HEK293 (cell line): ENCODE measurements around the gene MST1R.
A peak's percentile ranks its signal among the peaks of the same experiment; 100 is the strongest.

Source experiments
- GLIS2 ChIP-seq: fragments of 450-650 bp; formaldehyde crosslinking; IDR thresholded peaks from 2 replicates; pipeline ENCODE4 v1.5.1; 2016; ENCODE audit warnings: missing biosample characterization, missing genetic modification characterization
- HIC1 ChIP-seq: fragments of 450-650 bp; formaldehyde crosslinking; IDR thresholded peaks from 2 replicates; pipeline ENCODE4 v1.5.1; 2016; ENCODE audit warnings: missing biosample characterization, missing genetic modification characterization
- KLF7 ChIP-seq: fragments of 450-650 bp; formaldehyde crosslinking; IDR thresholded peaks from 2 replicates; pipeline ENCODE4 v1.5.1; 2016; ENCODE audit warnings: missing biosample characterization, missing genetic modification characterization, borderline replicate concordance
- PATZ1 ChIP-seq: fragments of 450-650 bp; formaldehyde crosslinking; IDR thresholded peaks from 2 replicates; pipeline ENCODE4 v1.5.1; 2016; ENCODE audit warnings: missing biosample characterization, missing genetic modification characterization
- PRDM2 ChIP-seq: fragments of 450-650 bp; formaldehyde crosslinking; IDR thresholded peaks from 2 replicates; pipeline ENCODE4 v1.5.1; 2016; ENCODE audit warnings: missing biosample characterization, missing genetic modification characterization, borderline replicate concordance
- YY2 ChIP-seq: fragments of 450-650 bp; formaldehyde crosslinking; IDR thresholded peaks from 2 replicates; pipeline ENCODE4 v1.5.1; 2016; ENCODE audit warnings: missing biosample characterization, missing genetic modification characterization
- ZBTB1 ChIP-seq: fragments of 450-650 bp; formaldehyde crosslinking; IDR thresholded peaks from 2 replicates; pipeline ENCODE4 v1.5.1; 2016; ENCODE audit warnings: missing biosample characterization, missing genetic modification characterization
- ZBTB20 ChIP-seq: fragments of 450-650 bp; formaldehyde crosslinking; IDR thresholded peaks from 2 replicates; pipeline ENCODE4 v1.5.1; 2016; ENCODE audit warnings: missing biosample characterization, missing genetic modification characterization
- ZBTB26 ChIP-seq: fragments of 450-650 bp; formaldehyde crosslinking; optimal IDR thresholded peaks from 2 replicates; pipeline ENCODE3; 2016; ENCODE audit warnings: missing biosample characterization, mild to moderate bottlenecking, missing genetic modification characterization
- ZNF133 ChIP-seq: fragments of 450-650 bp; formaldehyde crosslinking; IDR thresholded peaks from 2 replicates; pipeline ENCODE4 v1.5.1; 2016; ENCODE audit warnings: missing biosample characterization, missing genetic modification characterization
- ZNF214 ChIP-seq: fragments of 450-650 bp; formaldehyde crosslinking; IDR thresholded peaks from 2 replicates; pipeline ENCODE4 v1.5.1; 2017; ENCODE audit warnings: missing biosample characterization, mild to moderate bottlenecking, missing genetic modification characterization, borderline replicate concordance
- ZNF48 ChIP-seq: fragments of 450-650 bp; formaldehyde crosslinking; IDR thresholded peaks from 2 replicates; pipeline ENCODE4 v1.5.1; 2016; ENCODE audit warnings: missing biosample characterization, missing genetic modification characterization
- ZNF501 ChIP-seq: fragments of 450-650 bp; formaldehyde crosslinking; IDR thresholded peaks from 2 replicates; pipeline ENCODE4 v1.5.1; 2016; ENCODE audit warnings: missing biosample characterization, missing genetic modification characterization
- ZNF514 ChIP-seq: fragments of 450-650 bp; formaldehyde crosslinking; IDR thresholded peaks from 2 replicates; pipeline ENCODE4 v1.5.1; 2016; ENCODE audit warnings: missing biosample characterization, missing genetic modification characterization
- ZNF518A ChIP-seq: fragments of 450-650 bp; formaldehyde crosslinking; conservative IDR thresholded peaks from 2 replicates; pipeline ENCODE4 v1.5.1; 2016; ENCODE audit warnings: low read depth, missing biosample characterization, missing genetic modification characterization
- ZNF654 ChIP-seq: fragments of 450-650 bp; formaldehyde crosslinking; IDR thresholded peaks from 2 replicates; pipeline ENCODE4 v1.5.1; 2016; ENCODE audit warnings: low read depth, missing biosample characterization, missing genetic modification characterization
- ZNF707 ChIP-seq: fragments of 450-650 bp; formaldehyde crosslinking; IDR thresholded peaks from 2 replicates; pipeline ENCODE4 v1.5.1; 2016; ENCODE audit warnings: missing biosample characterization, missing genetic modification characterization
- ZNF830 ChIP-seq: fragments of 450-650 bp; IDR thresholded peaks from 2 replicates; pipeline ENCODE4 v1.5.0; 2018; ENCODE audit warnings: missing biosample characterization, missing genetic modification characterization, low read depth, mild to moderate bottlenecking, moderate library complexity

Gene MST1R

GRCh38 chr3:49868862-49869466 is 34.7 kb downstream of the MST1R start (continued):
- TF ChIP-seq PRDM2 (tag by site-specific recombination): no peak
- TF ChIP-seq ZNF830 (tag by site-specific recombination): no peak
- TF ChIP-seq GLIS2 (tag by site-specific recombination): peak; percentile 81
- TF ChIP-seq ZNF707 (tag by site-specific recombination): no peak
- peak; percentile 43; the same call in 1 of the 2 replicates for TF ChIP-seq HIC1
- TF ChIP-seq ZNF48 (tag by site-specific recombination): no peak
- TF ChIP-seq KLF7: no peak
- TF ChIP-seq ZNF214: no peak
- no peak for TF ChIP-seq YY2
- TF ChIP-seq ZNF518A (tag by site-specific recombination): no peak
- TF ChIP-seq ZNF514 (tag by site-specific recombination): no peak
- no peak for TF ChIP-seq ZBTB20
- no peak for TF ChIP-seq ZBTB1
- TF ChIP-seq ZNF501 (tag by site-specific recombination): no peak
- TF ChIP-seq ZBTB26 (tag by site-specific recombination): no peak
- TF ChIP-seq ZNF654 (tag by site-specific recombination): no peak
- no peak for TF ChIP-seq ZNF133 (tag by site-specific recombination)
- 0 out of 2 replicates have a peak, but pooled peaks have one; percentile 12 for TF ChIP-seq PATZ1 (tag by site-specific recombination)
- TF ChIP-seq, all 188 proteins: peak for 5
